HCT116 (cell line): Measurements from ENCODE around the gene GDE1. TPM values are rescaled to one million over a fixed set of nuclear protein-coding genes. Genes with fewer than 3 reads are reported as not detected.

Source experiments
- ATAC-seq: fragments of 200-7000 bp; cut with Tn5 transposase; 2 replicates; pipeline ENCODE4 v1.9.1; 2020; ENCODE audit warnings: mild to moderate bottlenecking, moderate library complexity
- BruUV-seq: library from RNA; stranded (reverse); fragments of 400-500 nt; replicated peaks from 2 replicates; lab custom pipeline; 2021; lab: Mats Ljungman, UMichigan
- CTCF ChIA-PET: fragments of 300-600 bp; sonication (Branson Sonifier 250); formaldehyde crosslinking; loops from one replicate; lab custom pipeline; 2021; ENCODE audit warnings: antibody characterized with exemption; lab: Charles Lee
- POLR2A ChIA-PET: fragments of 300-600, 350-600 bp; sonication (Branson Sonifier 250); formaldehyde crosslinking; loops from one replicate; lab custom pipeline; 2021; ENCODE audit warnings: antibody characterized with exemption; lab: Charles Lee
- RAD21 ChIA-PET, 2 experiments: fragments of 300-600 bp; sonication (Branson Sonifier 250); formaldehyde crosslinking; loops; one replicate each; lab custom pipeline; 2023; ENCODE audit warnings: low total read pairs in 2 of 2; ENCODE audit not compliant: uncharacterized antibody in 2 of 2, unreplicated experiment in 2 of 2, low non-redundant PET in 1 of 2; lab: Charles Lee
- DNase-seq: peaks from one replicate; pipeline ENCODE4 v3.0.0-alpha.2; 2010; ENCODE audit warnings: low read depth, low spot score
- H2AFZ ChIP-seq: fragments of 200-600 bp; shearing (Covaris generic), sonication (generic); 2 replicates; pipeline ENCODE4 v1.6.1; 2017; ENCODE audit warnings: low read depth, mixed run types, mixed read lengths, antibody characterized with exemption, low read length; ENCODE audit not compliant: poor library complexity, severe bottlenecking
- H3K27ac ChIP-seq: 2 replicates; pipeline ENCODE4 v1.5.1; 2012; ENCODE audit warnings: low read depth, low read length
- H3K27me3 ChIP-seq: fragments of 200-600 bp; sonication (generic); 2 replicates; pipeline ENCODE4 v1.6.1; 2016; ENCODE audit warnings: mixed run types, low read length, mixed read lengths; ENCODE audit not compliant: insufficient read depth
- H3K36me3 ChIP-seq, 2 experiments: fragments of 200-500 bp in 1 of 2; fragments of 200-600 bp in 1 of 2; sonication (Bioruptor generic) in 1 of 2; sonication (generic) in 1 of 2; 2 replicates each; pipeline versions ENCODE4 v1.5.1 to v1.6.1; 2014 to 2016; ENCODE audit warnings: low read length in 2 of 2, inconsistent platforms in 1 of 2, mixed read lengths in 1 of 2, mixed run types in 1 of 2; ENCODE audit not compliant: insufficient read depth in 2 of 2, control insufficient read depth in 1 of 2
- H3K4me1 ChIP-seq, 2 experiments: fragments of 200-600 bp in 1 of 2; sonication (generic) in 1 of 2; 2 replicates each; pipeline versions ENCODE4 v1.5.1 to v1.6.1; 2012 to 2017; ENCODE audit warnings: low read length in 2 of 2, inconsistent platforms in 1 of 2, mild to moderate bottlenecking in 1 of 2, mixed read lengths in 1 of 2, mixed run types in 1 of 2, moderate library complexity in 1 of 2; ENCODE audit not compliant: insufficient read depth in 2 of 2, control insufficient read depth in 1 of 2
- H3K4me2 ChIP-seq: fragments of 200-600 bp; sonication (generic); 2 replicates; pipeline ENCODE4 v1.6.1; 2017; ENCODE audit warnings: mixed run types, low read length, mixed read lengths
- H3K4me3 ChIP-seq, 2 experiments: fragments of 200-600 bp in 1 of 2; sonication (generic) in 1 of 2; replicated peaks in 1 of 2; 2 replicates each; pipeline ENCODE4 v1.5.1; 2011 to 2016; ENCODE audit warnings: low read length in 2 of 2, control low read depth in 1 of 2, low read depth in 1 of 2, mild to moderate bottlenecking in 1 of 2, mixed read lengths in 1 of 2, mixed run types in 1 of 2
- H3K79me2 ChIP-seq: fragments of 200-600 bp; sonication (generic); 2 replicates; pipeline ENCODE4 v1.6.1; 2017; ENCODE audit warnings: mild to moderate bottlenecking, mixed run types, low read length, moderate library complexity, mixed read lengths; ENCODE audit not compliant: insufficient read depth
- H3K9ac ChIP-seq: fragments of 200-600 bp; sonication (generic); 2 replicates; pipeline ENCODE4 v1.6.1; 2016; ENCODE audit warnings: low read length, mixed read lengths
- H3K9me2 ChIP-seq: fragments of 200-600 bp; sonication (generic), shearing (Covaris generic); 2 replicates; pipeline ENCODE4 v1.6.1; 2017; ENCODE audit warnings: mixed run types, mild to moderate bottlenecking, moderate library complexity; ENCODE audit not compliant: insufficient read depth
- H3K9me3 ChIP-seq, 2 experiments: fragments of 200-500 bp in 1 of 2; fragments of 200-600 bp in 1 of 2; sonication (Bioruptor generic) in 1 of 2; sonication (generic) in 1 of 2; 2 replicates each; pipeline ENCODE4 v1.6.1; 2014 to 2017; ENCODE audit warnings: low read length in 2 of 2, mixed read lengths in 2 of 2, inconsistent platforms in 1 of 2, low read depth in 1 of 2, mild to moderate bottlenecking in 1 of 2, mixed run types in 1 of 2, moderate library complexity in 1 of 2; ENCODE audit not compliant: control insufficient read depth in 1 of 2, insufficient read depth in 1 of 2
- H4K20me1 ChIP-seq: fragments of 200-600 bp; sonication (generic), shearing (Covaris generic); 2 replicates; pipeline ENCODE4 v1.6.1; 2017; ENCODE audit warnings: mixed run types, mild to moderate bottlenecking, moderate library complexity; ENCODE audit not compliant: insufficient read depth
- CBX3 ChIP-seq: IDR thresholded peaks from 2 replicates; pipeline ENCODE4 v1.6.1; 2012; ENCODE audit warnings: low read depth
- CEBPB ChIP-seq: IDR thresholded peaks from 2 replicates; pipeline ENCODE4 v1.6.1; 2012; ENCODE audit warnings: low read depth
- EGR1 ChIP-seq: IDR thresholded peaks from 2 replicates; pipeline ENCODE4 v1.6.1; 2012; ENCODE audit warnings: low read depth
- ELF1 ChIP-seq: IDR thresholded peaks from 2 replicates; pipeline ENCODE4 v1.6.1; 2012; ENCODE audit warnings: low read depth, borderline replicate concordance
- EZH2 ChIP-seq: fragments of 200-600 bp; sonication (generic); IDR thresholded peaks from 2 replicates; pipeline ENCODE4 v1.6.1; 2017; ENCODE audit warnings: antibody characterized with exemption, mixed run types
- POLR2AphosphoS5 ChIP-seq: IDR thresholded peaks from 2 replicates; pipeline ENCODE4 v1.6.1; 2011; ENCODE audit warnings: mild to moderate bottlenecking, low read depth, low read length, moderate library complexity
- RAD21 ChIP-seq: IDR thresholded peaks from 2 replicates; pipeline ENCODE4 v1.6.1; 2012; ENCODE audit warnings: low read depth, mild to moderate bottlenecking
- TCF7L2 ChIP-seq: IDR thresholded peaks from 2 replicates; pipeline ENCODE4 v1.7.0; 2011; ENCODE audit warnings: borderline replicate concordance, inconsistent platforms; ENCODE audit not compliant: insufficient read depth, insufficient read length; ENCODE audit errors: extremely low read depth
- YY1 ChIP-seq: IDR thresholded peaks from 2 replicates; pipeline ENCODE4 v1.6.1; 2011; ENCODE audit warnings: low read length, low read depth, moderate library complexity, mild to moderate bottlenecking; ENCODE audit not compliant: insufficient replicate concordance; ENCODE audit errors: extremely low read depth
- ZFX ChIP-seq: fragments of 450-650 bp; IDR thresholded peaks from 2 replicates; pipeline ENCODE4 v1.6.1; 2017
- ZNF274 ChIP-seq: fragments of 200-500 bp; sonication (Bioruptor generic); IDR thresholded peaks from 2 replicates; pipeline ENCODE4 v1.6.1; 2014; ENCODE audit warnings: mild to moderate bottlenecking, low read depth, low read length, inconsistent platforms
- intact Hi-C: fragments of 100-400 bp; cut with micrococcal nuclease; formaldehyde crosslinking; loops from 2 replicates; pipeline ENCODE4 v1.10.0; 2022
- total RNA-seq: library from RNA; stranded (reverse); gene quantifications from one replicate; pipeline ENCODE4 v1.2.1, GENCODE V29; 2021; ENCODE audit not compliant: unreplicated experiment
- TF ChIP-seq, protein P1 (sequence below): IDR thresholded peaks from 2 replicates; pipeline ENCODE4 v1.6.1; 2012
- TF ChIP-seq, protein P2 (sequence below): IDR thresholded peaks from 2 replicates; pipeline ENCODE4 v1.6.1; 2012
- TF ChIP-seq, protein P3 (sequence below): IDR thresholded peaks from 2 replicates; pipeline ENCODE4 v1.6.1; 2011; ENCODE audit warnings: mild to moderate bottlenecking, low read length, moderate library complexity; ENCODE audit not compliant: insufficient replicate concordance; ENCODE audit errors: extremely low read depth
- TF ChIP-seq, protein P4 (sequence below), 3 experiments: fragments of 200-600 bp in 1 of 3; sonication (generic) in 1 of 3; IDR thresholded peaks in 2 of 3; conservative IDR thresholded peaks in 1 of 3; 2 replicates each; pipeline ENCODE4 v1.5.1; 2012 to 2017; ENCODE audit warnings: low read depth in 2 of 3, low read length in 2 of 3, antibody characterized with exemption in 1 of 3, borderline replicate concordance in 1 of 3, control low read depth in 1 of 3, mild to moderate bottlenecking in 1 of 3, mixed read lengths in 1 of 3, mixed run types in 1 of 3, moderate library complexity in 1 of 3; ENCODE audit not compliant: insufficient read depth in 1 of 3

The GDE1 gene
- total RNA-seq, 1 experiment from 2014 or later, result 47.1 TPM

DNA sequence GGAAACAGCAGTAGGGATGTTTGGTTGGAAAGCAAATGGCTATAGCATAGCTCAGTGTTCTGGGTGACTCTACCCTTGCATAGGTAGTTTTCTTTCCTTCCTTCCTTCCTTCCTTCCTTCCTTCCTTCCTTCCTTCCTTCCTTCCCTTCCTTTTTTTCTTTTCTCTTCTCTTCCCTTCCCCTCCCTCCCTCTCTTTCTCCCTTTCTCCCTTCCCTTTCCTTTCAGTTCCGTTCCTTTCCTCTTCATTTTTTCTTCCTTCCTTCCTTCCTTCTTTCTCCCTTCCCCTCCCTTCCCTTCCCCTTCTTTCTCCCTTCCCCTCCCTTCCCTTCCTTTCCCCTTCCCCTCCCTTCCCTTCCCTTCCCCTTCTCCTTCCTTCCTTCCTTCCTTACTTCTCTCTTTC, 31.3 kb downstream of the GDE1 start:
- ChIA-PET RAD21 (interaction anchor here in 1 of 2 experiments (0.7 kb wide), 1 partner anchor 268 kb away, joined by 6 read pairs; no protein-coding TSS in a partner anchor), POLR2A (interaction anchor here (0.7 kb wide), 1 partner anchor 1811 kb away, joined by 4 read pairs; no protein-coding TSS in a partner anchor), CTCF (interaction anchor here (2.2 kb wide), 1 partner anchor 12 kb away, joined by 10 read pairs; no protein-coding TSS in a partner anchor)
- no peak overlapping the region for H2AFZ ChIP-seq
- H3K27ac ChIP-seq, result no peak overlapping the region
- no peak overlapping the region for H3K4me2 ChIP-seq
- H3K4me1 ChIP-seq, result peaks cover 0 to 15% of the 10 kb centered on the region in 2 experiments; a peak in 2 of 4 replicates
- intact Hi-C loops, result no loop called here
- TF ChIP-seq YY1 (no peak), ZNF274 (no peak), CBX3 (no peak), ELF1 (no peak), POLR2AphosphoS5 (no peak)
- TF ChIP-seq, protein P1, sequence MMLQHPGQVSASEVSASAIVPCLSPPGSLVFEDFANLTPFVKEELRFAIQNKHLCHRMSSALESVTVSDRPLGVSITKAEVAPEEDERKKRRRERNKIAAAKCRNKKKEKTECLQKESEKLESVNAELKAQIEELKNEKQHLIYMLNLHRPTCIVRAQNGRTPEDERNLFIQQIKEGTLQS, result no peak
- no peaks in the 10 kb centered on the region for H3K27me3 ChIP-seq
- DNase-seq (no peak), ATAC-seq (no peak)
- no TSS peak for BruUV-seq
- no peaks in the 10 kb centered on the region for H3K79me2 ChIP-seq
- H3K4me3 ChIP-seq, result no peak overlapping the region
- no peaks in the 10 kb centered on the region for H3K9me3 ChIP-seq
- no peaks in the 10 kb centered on the region; a peak in 2 of 4 replicates for H3K36me3 ChIP-seq
- no peaks in the 10 kb centered on the region for H3K9me2 ChIP-seq
- H4K20me1 ChIP-seq, result no peaks in the 10 kb centered on the region
- H3K9ac ChIP-seq, result no peak overlapping the region

DNA sequence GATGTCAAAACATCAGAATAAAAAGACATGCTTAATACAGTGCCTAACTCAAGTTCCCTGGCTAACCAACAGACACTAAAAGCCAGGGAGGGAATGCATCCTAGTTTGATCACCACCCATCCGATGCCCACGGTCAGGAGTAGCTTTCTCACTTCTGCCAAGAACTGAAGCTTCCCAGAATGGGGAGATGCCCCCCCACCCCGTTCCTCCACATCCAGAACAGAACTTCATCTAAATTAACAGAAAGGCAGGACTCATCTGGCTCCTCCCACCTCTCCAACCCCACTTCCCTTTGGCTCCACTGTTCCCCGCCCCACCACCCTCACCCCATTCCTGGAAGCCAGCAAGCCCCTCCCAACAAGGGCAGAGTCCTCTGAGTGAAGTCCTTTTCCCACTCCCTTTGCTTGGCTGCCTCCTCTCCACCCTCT, 33.7 kb downstream of the GDE1 start:
- H3K4me1 ChIP-seq, result peaks cover 0 to 15% of the 10 kb centered on the region in 2 experiments; a peak in 2 of 4 replicates
- BruUV-seq, result no TSS peak
- H3K9me3 ChIP-seq, result no peaks in the 10 kb centered on the region
- H3K27me3 ChIP-seq, result no peaks in the 10 kb centered on the region
- DNase-seq, result no peak
- POLR2A ChIA-PET, result interaction anchor here (0.6 kb wide), 1 partner anchor 69 kb away, joined by 3 read pairs; no protein-coding TSS in a partner anchor
- H2AFZ ChIP-seq, result no peak overlapping the region
- ATAC-seq, result no peak
- H3K36me3 ChIP-seq, result no peaks in the 10 kb centered on the region; a peak in 1 of 4 replicates
- no peak overlapping the region for H3K4me2 ChIP-seq
- intact Hi-C loops, result no loop called here
- no peak overlapping the region for H3K4me3 ChIP-seq
- RAD21 ChIA-PET, result no interaction called here
- H3K79me2 ChIP-seq, result no peaks in the 10 kb centered on the region
- H3K9ac ChIP-seq, result no peak overlapping the region
- CTCF ChIA-PET, result no interaction called here
- no peaks in the 10 kb centered on the region for H3K9me2 ChIP-seq
- no peak overlapping the region for H3K27ac ChIP-seq
- no peaks in the 10 kb centered on the region for H4K20me1 ChIP-seq
- TF ChIP-seq ZFX, result no peak
- TF ChIP-seq, protein P2, sequence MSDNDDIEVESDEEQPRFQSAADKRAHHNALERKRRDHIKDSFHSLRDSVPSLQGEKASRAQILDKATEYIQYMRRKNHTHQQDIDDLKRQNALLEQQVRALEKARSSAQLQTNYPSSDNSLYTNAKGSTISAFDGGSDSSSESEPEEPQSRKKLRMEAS, result no peak
- no peak for TF ChIP-seq TCF7L2
- TF ChIP-seq RAD21, result no peak
- TF ChIP-seq CEBPB, result no peak
- TF ChIP-seq ELF1, result no peak
- TF ChIP-seq ZNF274, result no peak
- TF ChIP-seq EZH2, result no peak
- TF ChIP-seq, protein P1, result no peak
- TF ChIP-seq, protein P3, sequence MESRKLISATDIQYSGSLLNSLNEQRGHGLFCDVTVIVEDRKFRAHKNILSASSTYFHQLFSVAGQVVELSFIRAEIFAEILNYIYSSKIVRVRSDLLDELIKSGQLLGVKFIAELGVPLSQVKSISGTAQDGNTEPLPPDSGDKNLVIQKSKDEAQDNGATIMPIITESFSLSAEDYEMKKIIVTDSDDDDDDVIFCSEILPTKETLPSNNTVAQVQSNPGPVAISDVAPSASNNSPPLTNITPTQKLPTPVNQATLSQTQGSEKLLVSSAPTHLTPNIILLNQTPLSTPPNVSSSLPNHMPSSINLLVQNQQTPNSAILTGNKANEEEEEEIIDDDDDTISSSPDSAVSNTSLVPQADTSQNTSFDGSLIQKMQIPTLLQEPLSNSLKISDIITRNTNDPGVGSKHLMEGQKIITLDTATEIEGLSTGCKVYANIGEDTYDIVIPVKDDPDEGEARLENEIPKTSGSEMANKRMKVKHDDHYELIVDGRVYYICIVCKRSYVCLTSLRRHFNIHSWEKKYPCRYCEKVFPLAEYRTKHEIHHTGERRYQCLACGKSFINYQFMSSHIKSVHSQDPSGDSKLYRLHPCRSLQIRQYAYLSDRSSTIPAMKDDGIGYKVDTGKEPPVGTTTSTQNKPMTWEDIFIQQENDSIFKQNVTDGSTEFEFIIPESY, result no peak
- TF ChIP-seq, protein P4, sequence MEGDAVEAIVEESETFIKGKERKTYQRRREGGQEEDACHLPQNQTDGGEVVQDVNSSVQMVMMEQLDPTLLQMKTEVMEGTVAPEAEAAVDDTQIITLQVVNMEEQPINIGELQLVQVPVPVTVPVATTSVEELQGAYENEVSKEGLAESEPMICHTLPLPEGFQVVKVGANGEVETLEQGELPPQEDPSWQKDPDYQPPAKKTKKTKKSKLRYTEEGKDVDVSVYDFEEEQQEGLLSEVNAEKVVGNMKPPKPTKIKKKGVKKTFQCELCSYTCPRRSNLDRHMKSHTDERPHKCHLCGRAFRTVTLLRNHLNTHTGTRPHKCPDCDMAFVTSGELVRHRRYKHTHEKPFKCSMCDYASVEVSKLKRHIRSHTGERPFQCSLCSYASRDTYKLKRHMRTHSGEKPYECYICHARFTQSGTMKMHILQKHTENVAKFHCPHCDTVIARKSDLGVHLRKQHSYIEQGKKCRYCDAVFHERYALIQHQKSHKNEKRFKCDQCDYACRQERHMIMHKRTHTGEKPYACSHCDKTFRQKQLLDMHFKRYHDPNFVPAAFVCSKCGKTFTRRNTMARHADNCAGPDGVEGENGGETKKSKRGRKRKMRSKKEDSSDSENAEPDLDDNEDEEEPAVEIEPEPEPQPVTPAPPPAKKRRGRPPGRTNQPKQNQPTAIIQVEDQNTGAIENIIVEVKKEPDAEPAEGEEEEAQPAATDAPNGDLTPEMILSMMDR (IDR thresholded peaks at IDR 0.05 in 2 of 3, conservative IDR thresholded peaks at IDR 0.05 in 1 of 3; ENCODE audit: borderline replicate concordance in 1 of 3, insufficient read depth in 1 of 3, low read depth in 2 of 3, low read length in 2 of 3), result no peak
- no peak for TF ChIP-seq EGR1
